ENCODE measurements around the gene FMNL1.

FMNL1 gene

DNA sequence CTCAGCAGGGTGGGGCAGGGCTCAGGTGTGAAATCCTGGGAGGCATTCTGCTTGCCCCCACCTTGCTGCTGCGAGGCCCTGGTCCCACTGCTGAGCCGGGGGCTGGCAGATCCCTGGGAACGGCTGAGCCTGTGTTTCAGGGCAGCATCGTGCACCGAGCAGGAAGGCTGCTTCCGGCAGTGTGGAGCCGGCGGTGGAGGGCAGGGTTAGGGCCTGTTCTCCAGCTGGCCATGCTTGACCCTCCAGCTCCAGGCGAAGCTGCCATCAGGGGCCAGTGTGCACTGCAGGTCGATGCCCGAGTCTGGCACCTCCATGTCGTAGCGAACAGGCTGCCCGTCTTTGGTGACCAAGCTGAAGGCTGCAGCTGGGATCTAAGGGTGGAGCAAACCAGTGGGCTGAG is 42.7 kb downstream of the FMNL1 start:
- H3K9me3 Mint-ChIP-seq = no peaks in the 10 kb centered on the region
- no peak for DNase-seq (ENCODE audit: low spot score in 2 of 2)
- H3K4me3 Mint-ChIP-seq = no peak overlapping the region
- no peaks in the 10 kb centered on the region for H3K27me3 Mint-ChIP-seq
- H3K27ac Mint-ChIP-seq = no peak overlapping the region
- peaks cover 14% of the 10 kb centered on the region for H3K36me3 Mint-ChIP-seq
- H3K4me1 Mint-ChIP-seq = peaks cover 14% of the 10 kb centered on the region
- no peak for ATAC-seq (ENCODE audit: low read depth)

DNA sequence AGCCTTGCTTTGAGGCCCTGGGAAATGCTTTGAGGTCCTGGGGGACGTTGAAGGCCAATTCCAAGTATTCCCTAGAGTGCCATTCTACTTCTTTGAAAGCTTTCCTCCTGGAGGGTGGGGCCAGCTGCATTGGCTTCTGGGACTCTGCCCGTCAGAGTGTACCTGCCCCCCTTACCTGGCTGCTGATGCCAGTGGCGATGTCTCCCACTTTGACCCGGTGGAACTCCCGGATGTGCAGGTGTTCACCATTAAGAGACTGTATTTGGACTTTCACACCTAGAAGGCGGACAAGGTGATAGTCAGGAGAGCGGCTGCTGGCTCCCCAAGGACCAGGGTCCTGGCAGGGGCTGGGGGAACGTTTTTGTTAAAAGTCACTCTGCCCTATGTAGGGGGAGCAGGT is 43.3 kb downstream of the FMNL1 start:
- DNase-seq (ENCODE audit: low spot score in 2 of 2) (no peak), ATAC-seq (ENCODE audit: low read depth) (no peak)
- H3K36me3 Mint-ChIP-seq = peaks cover 14% of the 10 kb centered on the region
- H3K9me3 Mint-ChIP-seq = no peaks in the 10 kb centered on the region
- peak overlapping the region; percentile 5 for H3K27ac Mint-ChIP-seq
- H3K4me1 Mint-ChIP-seq = peaks cover 14% of the 10 kb centered on the region
- no peaks in the 10 kb centered on the region for H3K27me3 Mint-ChIP-seq
- H3K4me3 Mint-ChIP-seq = no peak overlapping the region

DNA sequence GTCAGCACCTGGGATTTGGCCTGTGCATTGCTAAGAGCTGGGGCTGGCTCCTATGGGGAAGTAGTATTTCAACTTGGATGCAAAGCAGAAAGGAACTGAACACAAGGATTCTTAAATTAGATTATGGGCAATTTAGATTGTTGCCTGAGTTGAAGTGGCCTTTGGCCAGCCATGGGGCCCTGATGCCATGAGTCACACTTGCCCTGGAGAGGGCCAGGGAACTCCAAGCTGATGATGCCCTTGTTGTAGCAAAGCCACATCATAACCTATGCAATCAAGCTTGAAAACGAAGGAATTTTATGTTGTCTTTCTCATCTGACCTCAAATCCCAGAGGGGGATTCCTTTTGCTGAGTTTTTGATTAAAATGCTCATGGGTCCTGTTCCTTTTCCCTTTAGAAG is 44.1 kb downstream of the FMNL1 start:
- peaks cover 14% of the 10 kb centered on the region for H3K36me3 Mint-ChIP-seq
- H3K9me3 Mint-ChIP-seq = no peaks in the 10 kb centered on the region
- no peak for DNase-seq (ENCODE audit: low spot score in 2 of 2)
- H3K27me3 Mint-ChIP-seq = no peaks in the 10 kb centered on the region
- no peak overlapping the region for H3K4me3 Mint-ChIP-seq
- H3K27ac Mint-ChIP-seq = no peak overlapping the region
- no peak for ATAC-seq (ENCODE audit: low read depth)
- H3K4me1 Mint-ChIP-seq = peaks cover 8% of the 10 kb centered on the region

DNA sequence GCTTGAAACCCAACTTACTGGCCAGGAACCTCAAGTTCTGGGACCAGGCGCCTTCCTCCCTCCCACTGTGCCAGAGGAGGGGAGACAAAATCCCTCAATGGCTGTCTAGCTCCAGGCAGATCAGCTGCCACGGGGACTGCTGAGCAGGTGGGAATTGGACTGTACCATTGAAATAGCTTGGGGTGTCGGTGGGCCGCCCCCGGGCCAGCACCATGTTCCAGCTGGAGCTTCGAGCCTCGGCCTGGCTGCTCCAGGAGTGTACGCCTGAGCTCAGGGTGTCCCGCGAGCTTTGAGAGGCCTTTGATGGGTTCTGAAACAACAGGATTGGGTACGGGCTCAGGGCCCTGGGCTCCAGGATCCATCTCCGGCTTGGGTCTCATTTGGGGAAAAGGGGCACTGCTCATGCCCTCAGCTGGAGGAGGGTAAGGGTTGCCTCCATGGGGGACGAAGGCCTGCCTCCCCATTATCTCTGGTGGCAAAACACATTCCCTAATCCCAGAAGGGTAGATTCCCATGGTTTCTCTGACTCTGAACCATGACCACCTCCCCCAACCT is 44.8 kb downstream of the FMNL1 start:
- Mint-ChIP-seq H3K36me3 (peaks cover 14% of the 10 kb centered on the region), H3K27ac (no peak overlapping the region), H3K4me3 (no peak overlapping the region), H3K4me1 (peaks cover 6% of the 10 kb centered on the region), H3K27me3 (no peaks in the 10 kb centered on the region), H3K9me3 (no peaks in the 10 kb centered on the region)
- no peak for ATAC-seq (ENCODE audit: low read depth)
- no peak for DNase-seq (ENCODE audit: low spot score in 2 of 2)

DNA sequence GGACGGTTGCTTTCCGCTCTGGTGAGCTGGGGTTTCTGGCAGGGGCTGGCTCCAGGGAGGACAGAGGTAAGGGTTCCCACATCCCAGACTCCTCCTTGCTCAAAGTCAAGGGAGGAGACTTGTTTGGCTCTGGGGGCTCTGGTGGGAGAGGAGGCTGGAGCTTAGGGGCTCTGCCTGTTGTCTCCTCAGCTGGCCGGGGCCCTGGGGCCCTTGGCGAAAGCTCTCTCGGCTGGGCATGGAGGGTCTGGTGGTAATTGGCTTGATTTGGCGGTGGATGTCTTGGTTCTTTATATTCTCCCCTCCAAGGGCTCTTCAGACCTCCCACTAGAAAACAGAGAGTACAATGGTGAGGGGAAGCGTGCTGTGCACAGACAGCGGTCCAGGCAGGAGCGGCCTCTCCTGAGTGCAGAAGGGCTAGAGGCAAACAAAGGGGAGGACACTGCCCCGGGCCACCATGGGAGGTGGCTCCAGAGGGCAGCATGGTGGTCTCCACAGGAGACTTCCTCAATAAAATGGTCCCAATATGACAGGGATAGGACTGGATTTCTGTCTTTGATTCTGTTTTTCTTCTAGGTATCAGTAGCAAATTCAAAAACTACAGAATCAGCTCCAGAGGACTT is 45.9 kb downstream of the FMNL1 start:
- H3K27me3 Mint-ChIP-seq = no peaks in the 10 kb centered on the region
- no peaks in the 10 kb centered on the region for H3K9me3 Mint-ChIP-seq
- H3K27ac Mint-ChIP-seq = no peak overlapping the region
- H3K36me3 Mint-ChIP-seq = peaks cover 14% of the 10 kb centered on the region
- H3K4me3 Mint-ChIP-seq = no peak overlapping the region
- ATAC-seq (ENCODE audit: low read depth) (no peak), DNase-seq (ENCODE audit: low spot score in 2 of 2) (no peak)
- H3K4me1 Mint-ChIP-seq = peaks cover 6% of the 10 kb centered on the region

DNA sequence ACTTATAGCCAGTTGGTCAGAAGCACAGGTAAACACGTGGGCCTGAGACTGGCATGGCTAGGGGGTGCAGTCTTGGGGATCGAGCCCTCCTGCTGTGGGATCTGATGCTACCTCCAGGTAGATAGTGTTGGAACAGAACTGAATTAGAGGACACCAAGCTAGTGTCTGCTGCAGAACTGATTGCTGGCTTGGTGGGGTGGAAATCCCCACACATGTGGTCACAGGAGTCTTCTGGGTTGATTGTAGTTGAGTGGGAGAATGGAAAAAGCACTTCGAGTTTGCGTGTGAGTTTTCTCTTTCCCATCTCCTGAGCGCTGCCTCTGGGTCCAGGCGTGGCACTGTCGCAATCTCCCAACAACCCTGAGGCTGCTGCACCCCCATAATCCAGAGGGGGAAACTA is 48.2 kb downstream of the FMNL1 start:
- DNase-seq (ENCODE audit: low spot score in 2 of 2) = no peak
- Mint-ChIP-seq H3K27me3 (no peaks in the 10 kb centered on the region), H3K36me3 (peaks cover 17% of the 10 kb centered on the region), H3K27ac (no peak overlapping the region), H3K9me3 (no peaks in the 10 kb centered on the region), H3K4me3 (no peak overlapping the region), H3K4me1 (no peaks in the 10 kb centered on the region)
- no peak for ATAC-seq (ENCODE audit: low read depth)

DNA sequence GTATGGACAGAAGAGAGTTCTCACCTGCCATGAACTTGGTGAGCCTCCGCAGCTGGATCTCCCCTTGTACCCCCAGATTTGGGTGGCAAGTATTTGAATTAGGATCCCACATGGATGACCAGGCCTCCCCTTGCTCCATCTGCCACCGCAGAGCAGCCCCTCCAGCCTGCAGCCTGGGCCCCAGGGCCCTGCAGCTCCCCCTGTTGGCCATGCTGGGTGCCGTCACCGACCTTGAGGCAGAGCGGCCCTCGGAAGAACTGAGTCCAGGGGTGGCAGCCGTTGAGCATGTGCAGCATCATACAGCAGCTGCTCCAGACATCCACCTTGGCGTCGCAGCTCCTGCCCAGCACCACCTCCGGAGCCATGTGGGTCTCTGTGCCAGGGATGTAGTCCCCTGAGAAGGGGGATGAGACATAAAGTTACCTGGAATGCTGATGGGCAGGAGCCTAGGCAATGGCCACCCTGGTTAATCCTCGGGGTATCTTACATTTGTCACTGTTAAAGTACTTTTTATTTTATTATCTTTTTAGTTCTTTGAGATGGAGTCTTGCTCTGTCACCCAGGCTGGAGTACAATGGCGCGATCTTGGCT is 49.2 kb downstream of the FMNL1 start:
- DNase-seq (ENCODE audit: low spot score in 2 of 2) = peak; percentile 37 to 46
- Mint-ChIP-seq H3K9me3 (no peaks in the 10 kb centered on the region), H3K27ac (no peak overlapping the region), H3K4me1 (no peaks in the 10 kb centered on the region), H3K4me3 (no peak overlapping the region), H3K27me3 (no peaks in the 10 kb centered on the region), H3K36me3 (peaks cover 16% of the 10 kb centered on the region)
- peak; percentile 63 for ATAC-seq (ENCODE audit: low read depth)

DNA sequence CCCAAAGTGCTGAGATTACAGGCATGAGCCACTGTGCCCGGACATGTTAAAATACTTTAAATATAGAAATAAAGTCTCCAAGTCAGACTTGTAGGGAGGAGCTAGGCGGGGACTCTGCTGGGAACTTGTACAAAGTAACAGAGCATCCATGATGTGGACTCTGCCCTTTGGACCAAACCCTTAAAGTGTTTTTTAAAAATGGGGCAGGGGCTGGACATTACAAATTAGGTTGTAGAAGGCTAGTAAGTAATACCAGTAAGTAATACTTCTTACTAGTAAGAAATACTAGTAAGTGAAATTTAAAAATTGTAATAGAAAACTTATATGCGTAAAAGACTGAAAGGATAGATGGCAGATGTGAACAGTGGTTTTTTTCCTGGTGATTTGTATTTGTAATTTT is 49.9 kb downstream of the FMNL1 start:
- H3K36me3 Mint-ChIP-seq = peaks cover 16% of the 10 kb centered on the region
- no peak for ATAC-seq (ENCODE audit: low read depth)
- no peaks in the 10 kb centered on the region for H3K9me3 Mint-ChIP-seq
- no peaks in the 10 kb centered on the region for H3K4me1 Mint-ChIP-seq
- H3K4me3 Mint-ChIP-seq = no peak overlapping the region
- no peak overlapping the region for H3K27ac Mint-ChIP-seq
- DNase-seq (ENCODE audit: low spot score in 2 of 2) = no peak
- no peaks in the 10 kb centered on the region for H3K27me3 Mint-ChIP-seq

DNA sequence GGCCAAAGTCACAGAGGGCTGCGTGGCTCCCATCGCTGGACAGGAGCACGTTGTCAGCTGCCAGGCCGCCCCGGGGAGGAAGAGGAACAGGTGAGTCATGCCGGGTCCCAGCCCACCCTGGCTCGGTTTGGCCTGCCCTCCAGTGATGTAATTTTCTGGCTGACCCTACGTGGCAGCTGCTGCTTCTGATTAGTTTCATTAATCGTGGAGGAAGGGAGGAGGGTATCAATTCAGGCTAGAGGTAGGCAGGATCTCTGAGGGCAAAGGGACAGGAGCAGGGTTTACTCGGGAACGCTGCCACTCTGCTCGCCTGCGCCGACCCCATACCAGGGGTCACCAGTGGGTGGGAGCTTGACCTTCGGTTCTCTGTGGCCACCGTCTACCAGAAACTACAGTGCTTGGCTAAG is 51.9 kb downstream of the FMNL1 start:
- ATAC-seq (ENCODE audit: low read depth) = no peak
- no peak for DNase-seq (ENCODE audit: low spot score in 2 of 2)
- peaks cover 9% of the 10 kb centered on the region for H3K36me3 Mint-ChIP-seq
- no peaks in the 10 kb centered on the region for H3K27me3 Mint-ChIP-seq
- H3K27ac Mint-ChIP-seq = no peak overlapping the region
- H3K4me1 Mint-ChIP-seq = peaks cover 4% of the 10 kb centered on the region
- no peaks in the 10 kb centered on the region for H3K9me3 Mint-ChIP-seq
- H3K4me3 Mint-ChIP-seq = no peak overlapping the region

DNA sequence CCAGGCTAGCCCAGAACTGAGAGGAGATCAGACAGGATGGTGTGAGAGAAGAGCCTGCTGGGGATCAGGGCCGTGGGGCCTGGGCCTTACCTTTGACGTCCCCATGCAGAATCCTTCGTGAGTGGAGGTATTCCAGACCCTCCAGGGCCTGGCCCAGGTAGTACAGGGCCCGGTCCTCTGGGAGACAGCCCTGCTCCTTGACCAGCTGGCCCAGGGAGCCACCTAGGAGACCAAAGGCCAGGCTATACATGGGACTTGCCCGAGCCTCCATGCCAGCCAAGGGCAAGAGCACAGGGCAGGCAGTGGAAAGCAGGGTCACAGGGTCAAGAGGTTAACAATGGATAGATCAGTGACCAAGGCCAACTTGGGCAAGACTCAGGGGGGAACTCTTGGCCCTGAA is 52.3 kb downstream of the FMNL1 start:
- Mint-ChIP-seq H3K4me1 (peaks cover 4% of the 10 kb centered on the region), H3K27ac (no peak overlapping the region), H3K36me3 (peaks cover 8% of the 10 kb centered on the region), H3K27me3 (no peaks in the 10 kb centered on the region), H3K4me3 (no peak overlapping the region), H3K9me3 (no peaks in the 10 kb centered on the region)
- DNase-seq (ENCODE audit: low spot score in 2 of 2) (no peak), ATAC-seq (ENCODE audit: low read depth) (no peak)

DNA sequence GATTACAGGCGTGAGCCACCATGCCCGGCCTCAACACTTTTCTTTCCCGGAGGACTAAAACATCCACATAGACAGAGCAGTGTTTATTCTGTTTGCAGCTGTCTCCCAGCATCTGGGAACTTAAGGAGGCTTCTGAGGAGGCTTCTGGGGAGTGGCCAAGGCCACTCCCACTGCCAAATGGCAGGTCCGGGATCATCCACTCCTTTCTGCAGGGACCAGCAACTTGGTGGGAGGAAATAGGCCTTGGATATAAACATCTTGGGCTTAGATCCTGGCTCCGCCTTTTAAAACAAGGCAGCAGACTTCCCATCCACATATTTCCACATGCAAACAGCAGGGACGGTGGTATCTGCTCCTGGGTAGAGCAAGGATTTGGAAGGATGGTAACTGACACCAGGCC is 54.3 kb downstream of the FMNL1 start:
- Mint-ChIP-seq H3K4me1 (peaks cover 4% of the 10 kb centered on the region), H3K4me3 (no peak overlapping the region), H3K27me3 (no peaks in the 10 kb centered on the region), H3K9me3 (no peaks in the 10 kb centered on the region), H3K27ac (no peak overlapping the region), H3K36me3 (peaks cover 8% of the 10 kb centered on the region)
- DNase-seq (ENCODE audit: low spot score in 2 of 2) (no peak), ATAC-seq (ENCODE audit: low read depth) (no peak)

DNA sequence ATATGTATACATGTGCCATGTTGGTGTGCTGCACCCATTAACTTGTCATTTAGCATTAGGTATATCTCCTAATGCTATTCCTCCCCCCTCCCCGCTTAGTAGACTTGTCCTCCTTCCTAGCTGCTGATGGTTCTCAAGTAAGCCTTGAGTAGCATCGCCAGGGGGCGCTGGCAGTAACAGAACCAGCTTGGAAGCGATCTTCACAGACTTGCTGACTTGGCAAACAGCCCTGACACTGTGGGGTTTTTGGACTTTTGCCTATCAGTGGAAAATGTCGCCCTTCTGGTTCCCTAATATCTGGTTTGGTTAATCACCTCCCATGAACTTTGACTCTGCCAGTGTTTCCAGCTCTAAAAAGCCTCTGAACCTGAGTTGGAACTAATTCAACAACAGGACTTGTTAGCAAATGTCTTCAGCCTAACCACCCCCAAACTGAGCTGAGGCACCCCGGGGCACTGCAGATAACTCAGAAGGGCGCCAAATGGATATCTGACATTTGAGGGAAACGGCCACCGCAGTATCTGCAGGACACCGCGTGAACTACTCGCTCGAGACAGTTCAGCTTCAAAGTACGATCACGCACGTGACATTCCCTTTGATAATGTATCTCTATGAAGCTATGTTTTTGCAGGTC is 55.6 kb downstream of the FMNL1 start:
- peaks cover 8% of the 10 kb centered on the region for H3K36me3 Mint-ChIP-seq
- peak; percentile 85 to 86 for DNase-seq (ENCODE audit: low spot score in 2 of 2)
- H3K4me3 Mint-ChIP-seq = no peak overlapping the region
- H3K27ac Mint-ChIP-seq = peak overlapping the region; percentile 55
- H3K4me1 Mint-ChIP-seq = peaks cover 4% of the 10 kb centered on the region
- peak; percentile 100 for ATAC-seq (ENCODE audit: low read depth)
- H3K9me3 Mint-ChIP-seq = no peaks in the 10 kb centered on the region
- H3K27me3 Mint-ChIP-seq = no peaks in the 10 kb centered on the region

DNA sequence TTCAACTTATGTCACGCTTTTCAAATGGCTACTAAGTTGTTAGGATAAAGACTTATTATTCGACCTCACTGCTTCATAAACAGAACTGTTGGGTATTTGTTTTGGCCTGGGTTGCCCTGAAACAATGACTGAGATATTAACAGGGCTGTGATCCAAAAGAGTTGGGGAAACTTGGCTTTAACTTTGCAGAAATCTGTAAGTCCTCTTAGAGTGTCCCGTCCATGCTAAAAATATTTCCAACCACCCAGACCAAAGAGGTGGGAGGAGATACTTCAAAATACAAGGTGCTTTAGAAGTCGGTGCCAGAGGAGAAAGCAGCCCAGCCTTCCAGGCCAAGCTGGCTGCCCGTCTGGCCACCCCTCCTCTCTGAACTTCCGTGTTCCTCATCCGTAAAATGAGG is 56.3 kb downstream of the FMNL1 start:
- H3K27me3 Mint-ChIP-seq = no peaks in the 10 kb centered on the region
- H3K9me3 Mint-ChIP-seq = no peaks in the 10 kb centered on the region
- H3K27ac Mint-ChIP-seq = peak overlapping the region; percentile 55
- no peak overlapping the region for H3K4me3 Mint-ChIP-seq
- DNase-seq (ENCODE audit: low spot score in 2 of 2) (no peak), ATAC-seq (ENCODE audit: low read depth) (no peak)
- peaks cover 8% of the 10 kb centered on the region for H3K36me3 Mint-ChIP-seq
- H3K4me1 Mint-ChIP-seq = peaks cover 4% of the 10 kb centered on the region

DNA sequence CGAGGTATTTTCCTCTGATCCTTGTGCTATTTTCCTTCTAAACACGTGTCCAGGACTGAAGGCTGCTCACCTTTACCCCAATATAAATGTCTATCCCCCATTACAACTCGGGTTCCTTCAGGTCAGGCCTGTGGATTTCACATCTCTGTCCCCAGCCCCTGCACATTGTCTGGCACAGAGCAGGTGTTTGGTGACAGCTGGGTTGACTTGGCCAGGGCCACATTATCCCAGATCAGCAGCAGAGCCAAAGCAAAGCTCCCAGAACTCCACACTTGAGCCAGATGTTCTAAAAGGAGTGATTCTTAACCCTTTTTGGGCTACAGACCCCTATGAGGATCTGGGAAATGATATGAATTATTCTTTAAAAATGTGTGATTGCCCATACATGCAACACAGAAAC is 58.2 kb downstream of the FMNL1 start:
- no peak for ATAC-seq (ENCODE audit: low read depth)
- no peak overlapping the region for H3K4me3 Mint-ChIP-seq
- peaks cover 9% of the 10 kb centered on the region for H3K4me1 Mint-ChIP-seq
- H3K27ac Mint-ChIP-seq = peak overlapping the region; percentile 31
- H3K9me3 Mint-ChIP-seq = no peaks in the 10 kb centered on the region
- peaks cover 13% of the 10 kb centered on the region for H3K36me3 Mint-ChIP-seq
- no peak for DNase-seq (ENCODE audit: low spot score in 2 of 2)
- H3K27me3 Mint-ChIP-seq = no peaks in the 10 kb centered on the region

Measured in memory B cell (primary cell).